ENCODE data around the gene KRT73.

GRCh38 chr12:52608826-52609630 lies 9.3 kb downstream of the KRT73 start:
- TF ChIP-seq POLR2A (IDR thresholded peaks at IDR 0.05): no peak
- no peak for TF ChIP-seq CTCF (IDR thresholded peaks at IDR 0.05)
- no peak for TF ChIP-seq POLR2AphosphoS5 (IDR thresholded peaks at IDR 0.05)

All from transverse colon (tissue), 4 donors.